Measurements from ENCODE around the gene C16orf74. TPM values are rescaled to one million over a fixed set of nuclear protein-coding genes. Genes with fewer than 3 reads are reported as not detected.

The C16orf74 gene
- total and polyA plus RNA-seq, 10 donors = 12.1 to 107 (median 19.3) TPM

DNA sequence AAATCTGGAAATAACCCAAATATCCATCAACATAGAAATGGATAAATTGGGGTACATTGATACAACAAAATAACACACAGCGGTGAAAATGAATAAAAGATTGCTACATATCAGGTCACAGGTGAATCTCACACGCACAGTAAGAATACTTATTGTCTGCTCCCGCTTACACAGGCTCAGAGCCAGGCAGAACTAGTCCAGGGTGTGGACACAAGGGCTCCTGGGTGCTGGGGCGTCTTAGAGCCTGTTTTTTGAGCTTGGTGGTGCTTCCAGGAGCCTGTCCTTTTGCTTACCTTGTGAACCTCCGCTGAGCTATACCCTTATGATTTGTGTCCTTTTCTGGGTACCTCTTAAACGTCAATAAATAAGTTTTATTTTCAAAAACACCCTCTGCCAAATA, 19.8 kb upstream of the C16orf74 start:
- 91 to 98% (median 95%) methylated on average over 6 of the region's 6 CpGs for WGBS, 5 donors
- Histone ChIP-seq H3K9me3 (no peaks in the 10 kb centered on the region), H3K27ac (no peak overlapping the region), H3K4me1 (no peaks in the 10 kb centered on the region), H3K36me3 (peaks cover 0 to 37% (median 0%) of the 10 kb centered on the region in 6 donors), H3K27me3 (replicated peaks in 1 of 7) (peaks cover 0 to 3% (median 0%) of the 10 kb centered on the region in 7 donors), H3K4me3 (no peak overlapping the region)
- no peak for DNase-seq
- no peak for TF ChIP-seq POLR2AphosphoS5 (IDR thresholded peaks at IDR 0.05)
- TF ChIP-seq, protein P1, sequence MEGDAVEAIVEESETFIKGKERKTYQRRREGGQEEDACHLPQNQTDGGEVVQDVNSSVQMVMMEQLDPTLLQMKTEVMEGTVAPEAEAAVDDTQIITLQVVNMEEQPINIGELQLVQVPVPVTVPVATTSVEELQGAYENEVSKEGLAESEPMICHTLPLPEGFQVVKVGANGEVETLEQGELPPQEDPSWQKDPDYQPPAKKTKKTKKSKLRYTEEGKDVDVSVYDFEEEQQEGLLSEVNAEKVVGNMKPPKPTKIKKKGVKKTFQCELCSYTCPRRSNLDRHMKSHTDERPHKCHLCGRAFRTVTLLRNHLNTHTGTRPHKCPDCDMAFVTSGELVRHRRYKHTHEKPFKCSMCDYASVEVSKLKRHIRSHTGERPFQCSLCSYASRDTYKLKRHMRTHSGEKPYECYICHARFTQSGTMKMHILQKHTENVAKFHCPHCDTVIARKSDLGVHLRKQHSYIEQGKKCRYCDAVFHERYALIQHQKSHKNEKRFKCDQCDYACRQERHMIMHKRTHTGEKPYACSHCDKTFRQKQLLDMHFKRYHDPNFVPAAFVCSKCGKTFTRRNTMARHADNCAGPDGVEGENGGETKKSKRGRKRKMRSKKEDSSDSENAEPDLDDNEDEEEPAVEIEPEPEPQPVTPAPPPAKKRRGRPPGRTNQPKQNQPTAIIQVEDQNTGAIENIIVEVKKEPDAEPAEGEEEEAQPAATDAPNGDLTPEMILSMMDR (IDR thresholded peaks at IDR 0.05 in 8 of 11, conservative IDR thresholded peaks at IDR 0.05 in 3 of 11) = no peak
- TF ChIP-seq POLR2A (IDR thresholded peaks at IDR 0.05) = no peak
- intact Hi-C loops (cut with DNase I; ENCODE audit: low total_unique reads) = no loop called here

DNA sequence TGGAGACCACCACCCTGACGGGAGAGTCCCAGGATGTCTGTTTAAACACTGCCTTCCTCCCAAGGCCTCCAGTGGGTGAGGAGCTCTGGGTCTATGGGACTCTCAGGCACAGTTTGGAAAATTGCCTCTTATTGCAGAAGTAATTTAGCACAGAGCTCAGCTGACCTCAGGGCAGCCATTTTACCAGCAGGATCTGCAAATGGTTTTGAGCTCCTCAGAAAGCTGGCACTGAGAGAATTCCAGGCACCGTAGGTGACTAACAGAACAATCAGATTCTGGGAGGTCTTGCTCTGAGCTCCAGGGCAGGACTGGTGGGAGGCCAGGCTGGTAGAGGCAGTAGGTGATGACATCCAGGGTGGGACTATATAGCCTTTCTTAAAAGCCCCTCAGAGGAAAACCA, 17.3 kb upstream of the C16orf74 start:
- 81 to 93% (median 83%) methylated on average over 2 of the region's 2 CpGs for WGBS, 5 donors
- H3K27ac ChIP-seq = no peak overlapping the region
- TF ChIP-seq, protein P1 (IDR thresholded peaks at IDR 0.05 in 8 of 11, conservative IDR thresholded peaks at IDR 0.05 in 3 of 11) = no peak
- TF ChIP-seq POLR2A (IDR thresholded peaks at IDR 0.05) (no peak), POLR2AphosphoS5 (IDR thresholded peaks at IDR 0.05) (no peak)
- no peaks in the 10 kb centered on the region for H3K9me3 ChIP-seq
- H3K27me3 ChIP-seq (replicated peaks in 1 of 7) = peaks cover 0 to 6% (median 0%) of the 10 kb centered on the region in 7 donors
- no peaks in the 10 kb centered on the region for H3K4me1 ChIP-seq
- intact Hi-C loops (cut with DNase I; ENCODE audit: low total_unique reads) = no loop called here
- H3K4me3 ChIP-seq = no peak overlapping the region
- peaks cover 0 to 26% (median 0%) of the 10 kb centered on the region in 6 donors for H3K36me3 ChIP-seq
- DNase-seq = no peak

GRCh38 chr16:85767531-85767930, 16.6 kb upstream of the C16orf74 start:
- TF ChIP-seq, protein P1 (IDR thresholded peaks at IDR 0.05 in 8 of 11, conservative IDR thresholded peaks at IDR 0.05 in 3 of 11) = no peak
- TF ChIP-seq POLR2A (IDR thresholded peaks at IDR 0.05) (no peak), POLR2AphosphoS5 (IDR thresholded peaks at IDR 0.05) (no peak)
- Histone ChIP-seq H3K27me3 (replicated peaks in 1 of 7) (peaks cover 0 to 6% (median 0%) of the 10 kb centered on the region in 7 donors), H3K9me3 (no peaks in the 10 kb centered on the region), H3K36me3 (peaks cover 0 to 26% (median 0%) of the 10 kb centered on the region in 6 donors), H3K4me1 (peaks cover 0 to 6% (median 0%) of the 10 kb centered on the region in 6 donors), H3K4me3 (no peak overlapping the region), H3K27ac (no peak overlapping the region)
- no peak for DNase-seq
- 73 to 84% (median 75%) methylated on average over 8 of the region's 8 CpGs for WGBS, 5 donors
- intact Hi-C loops (cut with DNase I; ENCODE audit: low total_unique reads) = no loop called here

DNA sequence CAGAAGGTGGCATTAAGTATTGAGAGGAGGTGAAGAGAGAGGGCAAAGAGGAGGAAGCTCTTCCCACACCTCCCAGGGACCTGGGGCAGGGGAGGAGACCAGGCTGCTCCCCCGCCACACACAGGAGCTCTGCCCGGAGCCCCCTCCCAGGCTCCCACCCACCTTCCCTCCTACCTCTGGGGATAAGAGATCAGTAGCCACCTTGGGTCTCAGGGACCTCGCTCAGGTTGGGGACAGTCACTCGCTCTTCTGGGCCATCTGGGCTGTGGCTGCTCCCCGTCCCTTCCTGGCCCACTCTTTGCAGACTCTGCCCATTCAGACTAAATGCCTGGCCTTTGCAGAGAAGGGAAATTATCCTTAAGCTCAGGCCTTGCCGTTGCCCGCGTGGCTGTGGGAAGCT, 14.9 kb upstream of the C16orf74 start:
- intact Hi-C loops (cut with DNase I; ENCODE audit: low total_unique reads) = no loop called here
- H3K4me1 ChIP-seq = peaks cover 5 to 24% (median 12%) of the 10 kb centered on the region in 6 donors
- no peaks in the 10 kb centered on the region for H3K9me3 ChIP-seq
- no peak overlapping the region for H3K27ac ChIP-seq
- peaks cover 0 to 13% (median 0%) of the 10 kb centered on the region in 6 donors for H3K36me3 ChIP-seq
- no peak for TF ChIP-seq POLR2A (IDR thresholded peaks at IDR 0.05)
- TF ChIP-seq POLR2AphosphoS5 (IDR thresholded peaks at IDR 0.05) = no peak
- TF ChIP-seq, protein P1 (IDR thresholded peaks at IDR 0.05 in 8 of 11, conservative IDR thresholded peaks at IDR 0.05 in 3 of 11) = no peak
- peaks cover 0 to 6% (median 0%) of the 10 kb centered on the region in 7 donors for H3K27me3 ChIP-seq (replicated peaks in 1 of 7)
- H3K4me3 ChIP-seq = no peak overlapping the region
- WGBS, 5 donors = 63 to 72% (median 66%) methylated on average over 8 of the region's 8 CpGs
- DNase-seq = no peak
